GM23338 (cell line): ENCODE results near the gene AFF3. TPM values are rescaled to one million over a fixed set of nuclear protein-coding genes. Genes with fewer than 3 reads are reported as not detected.

Experiments used
- ATAC-seq: fragments of 200-7000 bp; cut with Tn5 transposase; 3 replicates; pipeline ENCODE4 v1.9.1; 2020
- DNase-seq: peaks from one replicate; pipeline ENCODE4 v3.0.0-alpha.2; 2015; ENCODE audit warnings: low spot score
- H2AFZ ChIP-seq: fragments of 200-600 bp; sonication (generic); 2 replicates; pipeline ENCODE4 v1.8.0; 2016; ENCODE audit warnings: antibody characterized with exemption, mild to moderate bottlenecking, moderate library complexity
- H3F3A ChIP-seq: fragments of 200-600 bp; sonication (generic); replicated peaks from 2 replicates; pipeline ENCODE4 v1.8.0; 2017; ENCODE audit warnings: antibody characterized with exemption, mixed run types, low read depth
- H3K27ac ChIP-seq: fragments of 200-600 bp; sonication (generic); 2 replicates; pipeline ENCODE4 v1.6.1; 2016; ENCODE audit warnings: low read depth
- H3K27me3 ChIP-seq: fragments of 200-600 bp; sonication (generic); 2 replicates; pipeline ENCODE4 v1.8.0; 2016; ENCODE audit warnings: mild to moderate bottlenecking, mixed run types, moderate library complexity; ENCODE audit not compliant: insufficient read depth
- H3K36me3 ChIP-seq: fragments of 200-600 bp; sonication (generic); 2 replicates; pipeline ENCODE4 v1.8.0; 2016; ENCODE audit warnings: mild to moderate bottlenecking; ENCODE audit not compliant: insufficient read depth
- H3K4me1 ChIP-seq: fragments of 200-600 bp; sonication (generic); 2 replicates; pipeline ENCODE4 v1.8.0; 2016; ENCODE audit warnings: mild to moderate bottlenecking, moderate library complexity; ENCODE audit not compliant: insufficient read depth
- H3K4me2 ChIP-seq: fragments of 200-600 bp; sonication (generic); 2 replicates; pipeline ENCODE4 v1.7.1; 2017; ENCODE audit warnings: mixed run types
- H3K4me3 ChIP-seq: fragments of 200-600 bp; sonication (generic); 2 replicates; pipeline ENCODE4 v1.6.1; 2016; ENCODE audit warnings: mixed run types
- H3K79me2 ChIP-seq: fragments of 200-600 bp; sonication (generic); replicated peaks from 2 replicates; pipeline ENCODE4 v1.8.0; 2017; ENCODE audit warnings: mild to moderate bottlenecking; ENCODE audit not compliant: insufficient read depth
- H3K9me2 ChIP-seq: fragments of 200-600 bp; sonication (generic); 2 replicates; pipeline ENCODE4 v1.8.0; 2017; ENCODE audit not compliant: insufficient read depth
- H4K20me1 ChIP-seq: fragments of 200-600 bp; sonication (generic); replicated peaks from 2 replicates; pipeline ENCODE4 v1.8.0; 2017; ENCODE audit warnings: mild to moderate bottlenecking; ENCODE audit not compliant: insufficient read depth
- H3K27ac Mint-ChIP-seq: 2 replicates; pipeline ENCODE4 v1.8.0; 2020; ENCODE audit warnings: inconsistent platforms, mild to moderate bottlenecking, moderate library complexity, mixed read lengths
- H3K27me3 Mint-ChIP-seq: 3 replicates; pipeline ENCODE4 v1.8.0; 2022; ENCODE audit warnings: low read depth, mild to moderate bottlenecking, moderate library complexity, mixed read lengths, inconsistent platforms; ENCODE audit not compliant: insufficient read depth, poor library complexity
- H3K36me3 Mint-ChIP-seq: 3 replicates; pipeline ENCODE4 v1.8.0; 2021; ENCODE audit warnings: low read depth, mild to moderate bottlenecking, inconsistent platforms, moderate library complexity, mixed read lengths
- H3K4me1 Mint-ChIP-seq: 3 replicates; pipeline ENCODE4 v1.8.0; 2020; ENCODE audit warnings: mild to moderate bottlenecking, inconsistent platforms, mixed read lengths
- H3K4me3 Mint-ChIP-seq: 3 replicates; pipeline ENCODE4 v1.8.0; 2021; ENCODE audit warnings: moderate library complexity, mild to moderate bottlenecking, inconsistent platforms, mixed read lengths
- H3K9me3 Mint-ChIP-seq: 3 replicates; pipeline ENCODE4 v1.8.0; 2020; ENCODE audit warnings: moderate library complexity, mild to moderate bottlenecking, inconsistent platforms, mixed read lengths
- CREB1 ChIP-seq: fragments of 250-450 bp; sonication (Bioruptor Pico); IDR thresholded peaks from 2 replicates; pipeline ENCODE4 v1.5.0; 2020; ENCODE audit warnings: low read depth, mild to moderate bottlenecking, moderate library complexity
- EZH2 ChIP-seq: fragments of 200-600 bp; sonication (generic); IDR thresholded peaks from one replicate; pipeline ENCODE4 v1.8.0; 2017; ENCODE audit warnings: antibody characterized with exemption, mild to moderate bottlenecking, low read depth; ENCODE audit not compliant: unreplicated experiment
- JUNB ChIP-seq: IDR thresholded peaks from one replicate; pipeline ENCODE4 v1.6.1; 2016; ENCODE audit warnings: antibody characterized with exemption; ENCODE audit not compliant: unreplicated experiment
- NANOG ChIP-seq: IDR thresholded peaks from 2 replicates; pipeline ENCODE4 v1.6.1; 2016; ENCODE audit warnings: antibody characterized with exemption, borderline replicate concordance
- POLR2AphosphoS5 ChIP-seq: IDR thresholded peaks from 2 replicates; pipeline ENCODE4 v1.6.1; 2016; ENCODE audit warnings: antibody characterized with exemption, low read depth
- polyA plus RNA-seq: library from polyadenylated mRNA; unstranded; fragments of >200 nt; fragmentation: Nextera tagmentation; extraction: Ambion mirVana; gene quantifications from 2 replicates; pipeline ENCODE4 v1.2.1, GENCODE V29; 2016
- total RNA-seq: library from RNA; depleted of rRNA; stranded (reverse); fragments of >200 nt; shearing (Covaris generic); gene quantifications from 2 replicates; pipeline ENCODE4 v1.2.3, GENCODE V29; 2014
- TF ChIP-seq, protein P1 (sequence below): fragments of 250-450 bp; sonication (Bioruptor Pico); IDR thresholded peaks from 2 replicates; pipeline ENCODE4 v1.5.0; 2020; ENCODE audit warnings: mild to moderate bottlenecking, moderate library complexity
- TF ChIP-seq, protein P2 (sequence below): IDR thresholded peaks from one replicate; pipeline ENCODE4 v1.6.1; 2018; ENCODE audit warnings: antibody characterized with exemption; ENCODE audit not compliant: unreplicated experiment
- TF ChIP-seq, protein P3 (sequence below), 2 experiments: fragments of 200-600 bp in 1 of 2; sonication (generic) in 1 of 2; conservative IDR thresholded peaks; 2 replicates each; pipeline versions ENCODE4 v1.5.1 to v1.6.1; 2016 to 2017; ENCODE audit warnings: antibody characterized with exemption in 2 of 2, low read depth in 2 of 2, mild to moderate bottlenecking in 2 of 2, moderate library complexity in 1 of 2

The AFF3 gene
- total and polyA plus RNA-seq, 2 experiments from 2014 or later: 0.73 to 1.4 TPM

DNA sequence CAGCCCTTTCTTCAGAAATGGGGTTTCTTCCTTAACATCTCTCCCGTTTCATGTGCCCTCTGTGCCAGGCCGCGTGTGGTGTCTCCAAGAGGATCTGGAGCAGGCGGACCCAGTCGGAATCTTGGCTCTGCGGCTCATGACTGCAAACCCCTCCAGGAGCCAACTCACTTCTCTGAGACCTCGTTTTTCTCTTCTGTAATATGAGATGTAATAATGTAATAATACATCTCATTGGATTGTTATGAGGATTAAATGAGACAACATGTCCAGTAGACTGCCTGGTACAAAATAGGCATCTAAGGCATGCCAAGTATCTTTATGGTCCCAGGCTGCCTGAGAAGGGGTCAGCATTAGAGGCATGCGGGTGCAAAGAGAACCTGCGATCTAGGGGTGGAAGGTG lies 431.2 kb downstream of the AFF3 start:
- no peaks in the 10 kb centered on the region for H3K79me2 ChIP-seq
- H3K27ac ChIP-seq: no peak overlapping the region
- no peak overlapping the region for H3K4me3 Mint-ChIP-seq
- ATAC-seq (no peak), DNase-seq (no peak)
- H3K27ac Mint-ChIP-seq: no peak overlapping the region
- no peaks in the 10 kb centered on the region for H3F3A ChIP-seq
- no peak for TF ChIP-seq JUNB
- H3K4me1 ChIP-seq: peaks cover 33% of the 10 kb centered on the region
- no peak overlapping the region for H3K4me3 ChIP-seq
- no peaks in the 10 kb centered on the region for H3K9me3 Mint-ChIP-seq
- peaks cover 46% of the 10 kb centered on the region for H3K4me1 Mint-ChIP-seq
- no peaks in the 10 kb centered on the region for H3K27me3 Mint-ChIP-seq
- H3K27me3 ChIP-seq: no peaks in the 10 kb centered on the region
- H4K20me1 ChIP-seq: no peaks in the 10 kb centered on the region
- no peak overlapping the region for H2AFZ ChIP-seq
- no peaks in the 10 kb centered on the region for H3K36me3 Mint-ChIP-seq
- no peak overlapping the region for H3K4me2 ChIP-seq
- no peaks in the 10 kb centered on the region for H3K36me3 ChIP-seq
- H3K9me2 ChIP-seq: no peaks in the 10 kb centered on the region; the same call in 1 of the 2 replicates

DNA sequence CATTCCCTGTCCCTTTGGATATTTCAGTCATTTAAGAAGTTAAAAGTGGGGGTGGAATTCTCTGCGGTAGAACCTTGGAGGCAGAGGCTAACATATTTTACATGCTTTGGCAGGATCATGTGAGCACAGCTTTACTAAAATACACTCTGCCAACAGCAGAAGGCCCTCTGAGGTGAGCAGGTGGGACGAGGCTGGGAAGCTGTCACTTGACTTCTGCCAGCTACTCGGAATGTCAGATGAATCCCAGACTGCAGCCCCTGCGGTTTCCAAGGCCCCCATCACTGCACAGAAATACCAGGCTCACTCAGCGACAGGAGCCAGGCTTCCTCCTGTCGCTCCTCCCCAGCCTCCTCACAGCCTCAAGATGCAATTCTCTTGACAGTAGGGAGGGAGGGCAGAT lies 431.7 kb downstream of the AFF3 start:
- Histone ChIP-seq H3K27ac (no peak overlapping the region), H3K4me1 (peaks cover 37% of the 10 kb centered on the region), H3K27me3 (no peaks in the 10 kb centered on the region), H3K4me3 (no peak overlapping the region), H3K36me3 (no peaks in the 10 kb centered on the region), H3K9me2 (no peaks in the 10 kb centered on the region; the same call in 1 of the 2 replicates), H3K4me2 (no peak overlapping the region), H3F3A (no peaks in the 10 kb centered on the region), H2AFZ (no peak overlapping the region), H4K20me1 (no peaks in the 10 kb centered on the region), H3K79me2 (no peaks in the 10 kb centered on the region)
- no peak overlapping the region for H3K4me3 Mint-ChIP-seq
- ATAC-seq (peak; percentile 34; the same call in 1 of the 3 replicates), DNase-seq (peak; percentile 14)
- H3K4me1 Mint-ChIP-seq: peaks cover 49% of the 10 kb centered on the region
- H3K27me3 Mint-ChIP-seq: no peaks in the 10 kb centered on the region
- no peaks in the 10 kb centered on the region for H3K36me3 Mint-ChIP-seq
- H3K27ac Mint-ChIP-seq: no peak overlapping the region
- no peaks in the 10 kb centered on the region for H3K9me3 Mint-ChIP-seq
- TF ChIP-seq CREB1 (CRISPR knock-in tag) (no peak), JUNB (no peak), POLR2AphosphoS5 (no peak), EZH2 (no peak), NANOG (no peak)
- TF ChIP-seq, protein P1, sequence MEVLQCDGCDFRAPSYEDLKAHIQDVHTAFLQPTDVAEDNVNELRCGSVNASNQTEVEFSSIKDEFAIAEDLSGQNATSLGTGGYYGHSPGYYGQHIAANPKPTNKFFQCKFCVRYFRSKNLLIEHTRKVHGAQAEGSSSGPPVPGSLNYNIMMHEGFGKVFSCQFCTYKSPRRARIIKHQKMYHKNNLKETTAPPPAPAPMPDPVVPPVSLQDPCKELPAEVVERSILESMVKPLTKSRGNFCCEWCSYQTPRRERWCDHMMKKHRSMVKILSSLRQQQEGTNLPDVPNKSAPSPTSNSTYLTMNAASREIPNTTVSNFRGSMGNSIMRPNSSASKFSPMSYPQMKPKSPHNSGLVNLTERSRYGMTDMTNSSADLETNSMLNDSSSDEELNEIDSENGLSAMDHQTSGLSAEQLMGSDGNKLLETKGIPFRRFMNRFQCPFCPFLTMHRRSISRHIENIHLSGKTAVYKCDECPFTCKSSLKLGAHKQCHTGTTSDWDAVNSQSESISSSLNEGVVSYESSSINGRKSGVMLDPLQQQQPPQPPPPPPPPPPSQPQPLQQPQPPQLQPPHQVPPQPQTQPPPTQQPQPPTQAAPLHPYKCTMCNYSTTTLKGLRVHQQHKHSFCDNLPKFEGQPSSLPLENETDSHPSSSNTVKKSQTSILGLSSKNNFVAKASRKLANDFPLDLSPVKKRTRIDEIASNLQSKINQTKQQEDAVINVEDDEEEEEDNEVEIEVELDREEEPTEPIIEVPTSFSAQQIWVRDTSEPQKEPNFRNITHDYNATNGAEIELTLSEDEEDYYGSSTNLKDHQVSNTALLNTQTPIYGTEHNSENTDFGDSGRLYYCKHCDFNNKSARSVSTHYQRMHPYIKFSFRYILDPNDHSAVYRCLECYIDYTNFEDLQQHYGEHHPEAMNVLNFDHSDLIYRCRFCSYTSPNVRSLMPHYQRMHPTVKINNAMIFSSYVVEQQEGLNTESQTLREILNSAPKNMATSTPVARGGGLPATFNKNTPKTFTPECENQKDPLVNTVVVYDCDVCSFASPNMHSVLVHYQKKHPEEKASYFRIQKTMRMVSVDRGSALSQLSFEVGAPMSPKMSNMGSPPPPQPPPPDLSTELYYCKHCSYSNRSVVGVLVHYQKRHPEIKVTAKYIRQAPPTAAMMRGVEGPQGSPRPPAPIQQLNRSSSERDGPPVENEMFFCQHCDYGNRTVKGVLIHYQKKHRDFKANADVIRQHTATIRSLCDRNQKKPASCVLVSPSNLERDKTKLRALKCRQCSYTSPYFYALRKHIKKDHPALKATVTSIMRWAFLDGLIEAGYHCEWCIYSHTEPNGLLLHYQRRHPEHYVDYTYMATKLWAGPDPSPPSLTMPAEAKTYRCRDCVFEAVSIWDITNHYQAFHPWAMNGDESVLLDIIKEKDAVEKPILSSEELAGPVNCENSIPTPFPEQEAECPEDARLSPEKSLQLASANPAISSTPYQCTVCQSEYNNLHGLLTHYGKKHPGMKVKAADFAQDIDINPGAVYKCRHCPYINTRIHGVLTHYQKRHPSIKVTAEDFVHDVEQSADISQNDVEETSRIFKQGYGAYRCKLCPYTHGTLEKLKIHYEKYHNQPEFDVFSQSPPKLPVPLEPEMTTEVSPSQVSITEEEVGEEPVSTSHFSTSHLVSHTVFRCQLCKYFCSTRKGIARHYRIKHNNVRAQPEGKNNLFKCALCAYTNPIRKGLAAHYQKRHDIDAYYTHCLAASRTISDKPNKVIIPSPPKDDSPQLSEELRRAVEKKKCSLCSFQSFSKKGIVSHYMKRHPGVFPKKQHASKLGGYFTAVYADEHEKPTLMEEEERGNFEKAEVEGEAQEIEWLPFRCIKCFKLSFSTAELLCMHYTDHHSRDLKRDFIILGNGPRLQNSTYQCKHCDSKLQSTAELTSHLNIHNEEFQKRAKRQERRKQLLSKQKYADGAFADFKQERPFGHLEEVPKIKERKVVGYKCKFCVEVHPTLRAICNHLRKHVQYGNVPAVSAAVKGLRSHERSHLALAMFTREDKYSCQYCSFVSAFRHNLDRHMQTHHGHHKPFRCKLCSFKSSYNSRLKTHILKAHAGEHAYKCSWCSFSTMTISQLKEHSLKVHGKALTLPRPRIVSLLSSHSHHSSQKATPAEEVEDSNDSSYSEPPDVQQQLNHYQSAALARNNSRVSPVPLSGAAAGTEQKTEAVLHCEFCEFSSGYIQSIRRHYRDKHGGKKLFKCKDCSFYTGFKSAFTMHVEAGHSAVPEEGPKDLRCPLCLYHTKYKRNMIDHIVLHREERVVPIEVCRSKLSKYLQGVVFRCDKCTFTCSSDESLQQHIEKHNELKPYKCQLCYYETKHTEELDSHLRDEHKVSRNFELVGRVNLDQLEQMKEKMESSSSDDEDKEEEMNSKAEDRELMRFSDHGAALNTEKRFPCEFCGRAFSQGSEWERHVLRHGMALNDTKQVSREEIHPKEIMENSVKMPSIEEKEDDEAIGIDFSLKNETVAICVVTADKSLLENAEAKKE (CRISPR knock-in tag): no peak
- TF ChIP-seq, protein P2, sequence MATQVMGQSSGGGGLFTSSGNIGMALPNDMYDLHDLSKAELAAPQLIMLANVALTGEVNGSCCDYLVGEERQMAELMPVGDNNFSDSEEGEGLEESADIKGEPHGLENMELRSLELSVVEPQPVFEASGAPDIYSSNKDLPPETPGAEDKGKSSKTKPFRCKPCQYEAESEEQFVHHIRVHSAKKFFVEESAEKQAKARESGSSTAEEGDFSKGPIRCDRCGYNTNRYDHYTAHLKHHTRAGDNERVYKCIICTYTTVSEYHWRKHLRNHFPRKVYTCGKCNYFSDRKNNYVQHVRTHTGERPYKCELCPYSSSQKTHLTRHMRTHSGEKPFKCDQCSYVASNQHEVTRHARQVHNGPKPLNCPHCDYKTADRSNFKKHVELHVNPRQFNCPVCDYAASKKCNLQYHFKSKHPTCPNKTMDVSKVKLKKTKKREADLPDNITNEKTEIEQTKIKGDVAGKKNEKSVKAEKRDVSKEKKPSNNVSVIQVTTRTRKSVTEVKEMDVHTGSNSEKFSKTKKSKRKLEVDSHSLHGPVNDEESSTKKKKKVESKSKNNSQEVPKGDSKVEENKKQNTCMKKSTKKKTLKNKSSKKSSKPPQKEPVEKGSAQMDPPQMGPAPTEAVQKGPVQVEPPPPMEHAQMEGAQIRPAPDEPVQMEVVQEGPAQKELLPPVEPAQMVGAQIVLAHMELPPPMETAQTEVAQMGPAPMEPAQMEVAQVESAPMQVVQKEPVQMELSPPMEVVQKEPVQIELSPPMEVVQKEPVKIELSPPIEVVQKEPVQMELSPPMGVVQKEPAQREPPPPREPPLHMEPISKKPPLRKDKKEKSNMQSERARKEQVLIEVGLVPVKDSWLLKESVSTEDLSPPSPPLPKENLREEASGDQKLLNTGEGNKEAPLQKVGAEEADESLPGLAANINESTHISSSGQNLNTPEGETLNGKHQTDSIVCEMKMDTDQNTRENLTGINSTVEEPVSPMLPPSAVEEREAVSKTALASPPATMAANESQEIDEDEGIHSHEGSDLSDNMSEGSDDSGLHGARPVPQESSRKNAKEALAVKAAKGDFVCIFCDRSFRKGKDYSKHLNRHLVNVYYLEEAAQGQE: no peak
- TF ChIP-seq, protein P3, sequence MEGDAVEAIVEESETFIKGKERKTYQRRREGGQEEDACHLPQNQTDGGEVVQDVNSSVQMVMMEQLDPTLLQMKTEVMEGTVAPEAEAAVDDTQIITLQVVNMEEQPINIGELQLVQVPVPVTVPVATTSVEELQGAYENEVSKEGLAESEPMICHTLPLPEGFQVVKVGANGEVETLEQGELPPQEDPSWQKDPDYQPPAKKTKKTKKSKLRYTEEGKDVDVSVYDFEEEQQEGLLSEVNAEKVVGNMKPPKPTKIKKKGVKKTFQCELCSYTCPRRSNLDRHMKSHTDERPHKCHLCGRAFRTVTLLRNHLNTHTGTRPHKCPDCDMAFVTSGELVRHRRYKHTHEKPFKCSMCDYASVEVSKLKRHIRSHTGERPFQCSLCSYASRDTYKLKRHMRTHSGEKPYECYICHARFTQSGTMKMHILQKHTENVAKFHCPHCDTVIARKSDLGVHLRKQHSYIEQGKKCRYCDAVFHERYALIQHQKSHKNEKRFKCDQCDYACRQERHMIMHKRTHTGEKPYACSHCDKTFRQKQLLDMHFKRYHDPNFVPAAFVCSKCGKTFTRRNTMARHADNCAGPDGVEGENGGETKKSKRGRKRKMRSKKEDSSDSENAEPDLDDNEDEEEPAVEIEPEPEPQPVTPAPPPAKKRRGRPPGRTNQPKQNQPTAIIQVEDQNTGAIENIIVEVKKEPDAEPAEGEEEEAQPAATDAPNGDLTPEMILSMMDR (conservative IDR thresholded peaks at IDR 0.05; ENCODE audit: low read depth in 2 of 2): no peak
